ENCODE measurements around the gene WDR18.
A peak's percentile ranks its signal among the peaks of the same experiment; 100 is the strongest.

The WDR18 gene

GRCh38 chr19:993361-993830 lies 9.3 kb downstream of the WDR18 start:
- no peak for DNase-seq

- no peak for DNase-seq
These were observed 9.8 kb downstream of the WDR18 start for GRCh38 chr19:993831-994393.

- DNase-seq = no peak
These were observed 10.4 kb downstream of the WDR18 start for GRCh38 chr19:994516-994915.

GRCh38 chr19:995051-995827 lies 11.1 kb downstream of the WDR18 start:
- DNase-seq = no peak

GRCh38 chr19:996051-996838 lies 12.1 kb downstream of the WDR18 start:
- DNase-seq = peak; percentile 76

GRCh38 chr19:998064-998463 lies 13.9 kb downstream of the WDR18 start:
- DNase-seq = no peak

- DNase-seq = no peak
These were observed 15.2 kb downstream of the WDR18 start for GRCh38 chr19:999379-999719.

GRCh38 chr19:1000095-1000494 lies 15.9 kb downstream of the WDR18 start, which contains the start of gene GRIN3B:
GRIN3B (plus strand) TSS chr19:1000419; CDS start chr19:1000438, 19 bp downstream.
- peak; percentile 81 for DNase-seq

- DNase-seq = no peak
These were observed 16.7 kb downstream of the WDR18 start for GRCh38 chr19:1000591-1001537.

GRCh38 chr19:1001538-1002166 lies 17.5 kb downstream of the WDR18 start:
- peak; percentile 89 for DNase-seq

GRCh38 chr19:1002600-1002999 lies 18.5 kb downstream of the WDR18 start:
- DNase-seq = no peak

- DNase-seq = no peak
These were observed 19.1 kb downstream of the WDR18 start for GRCh38 chr19:1003283-1003682.

- no peak for DNase-seq
These were observed 20.2 kb downstream of the WDR18 start for GRCh38 chr19:1004204-1004802.

- DNase-seq = no peak
These were observed 20.9 kb downstream of the WDR18 start for GRCh38 chr19:1004803-1005664.

- DNase-seq = no peak
These were observed 22.7 kb downstream of the WDR18 start for GRCh38 chr19:1006711-1007398.

- DNase-seq = no peak
These were observed 23.5 kb downstream of the WDR18 start for GRCh38 chr19:1007399-1008251.

- no peak for DNase-seq
These were observed 24.3 kb downstream of the WDR18 start for GRCh38 chr19:1008268-1009040.

Data from stimulated activated CD8-positive, alpha-beta memory T cell treated with anti-CD3 and anti-CD28 coated beads, Interleukin-4, amount 100 ng/mL, for 48 hours (primary cell).